ENCODE measurements around the gene ZBTB38. TPM values are rescaled to one million over a fixed set of nuclear protein-coding genes. Genes with fewer than 3 reads are reported as not detected.

ZBTB38 gene
- total and polyA plus RNA-seq, 2 of the 13 experiments (the other 11 are each of a cell fraction or from before 2014, with no cell fraction given), result 26.8 to 51.7 TPM

GRCh38 chr3:141370065-141370533 lies 1.8 kb downstream of the ZBTB38 start (continued):
- TF ChIP-seq KLF9 (CRISPR knock-in tag; IDR thresholded peaks at IDR 0.05; ENCODE audit: low read depth), result no peak
- TF ChIP-seq SOX5 (CRISPR knock-in tag; IDR thresholded peaks at IDR 0.05; ENCODE audit: borderline replicate concordance), result peak; percentile 19
- no peak for TF ChIP-seq HDAC6 (IDR thresholded peaks at IDR 0.05; ENCODE audit: low read depth, low read length)
- TF ChIP-seq ATF2 (CRISPR knock-in tag; IDR thresholded peaks at IDR 0.05), result no peak
- TF ChIP-seq PRDM10 (CRISPR knock-in tag; IDR thresholded peaks at IDR 0.05; ENCODE audit: low read depth), result 0 out of 2 replicates have a peak, but pooled peaks have one; percentile 34
- TF ChIP-seq CBFB (CRISPR knock-in tag; IDR thresholded peaks at IDR 0.05), result peak; percentile 27; the same call in 1 of the 2 replicates
- TF ChIP-seq ZC3H13 (CRISPR knock-in tag; IDR thresholded peaks at IDR 0.05), result no peak
- TF ChIP-seq TCF7 (IDR thresholded peaks at IDR 0.05; ENCODE audit: low read depth), result no peak
- TF ChIP-seq CBX5 (CRISPR knock-in tag; IDR thresholded peaks at IDR 0.05; ENCODE audit: borderline replicate concordance), result no peak
- TF ChIP-seq ONECUT2 (CRISPR knock-in tag; IDR thresholded peaks at IDR 0.05), result no peak
- TF ChIP-seq ZGPAT (CRISPR knock-in tag; IDR thresholded peaks at IDR 0.05), result peak; percentile 35; the same call in 1 of the 2 replicates
- TF ChIP-seq ZNF350 (CRISPR knock-in tag; IDR thresholded peaks at IDR 0.05; ENCODE audit: borderline replicate concordance, low read depth), result no peak
- TF ChIP-seq ZNF703 (CRISPR knock-in tag; IDR thresholded peaks at IDR 0.05; ENCODE audit: borderline replicate concordance), result no peak
- no peak for TF ChIP-seq NRL (CRISPR knock-in tag; IDR thresholded peaks at IDR 0.05; ENCODE audit: borderline replicate concordance)
- peak; percentile 36; the same call in 1 of the 2 replicates for TF ChIP-seq ARID4A (CRISPR knock-in tag; IDR thresholded peaks at IDR 0.05; ENCODE audit: borderline replicate concordance)
- TF ChIP-seq ZNF557 (CRISPR knock-in tag; IDR thresholded peaks at IDR 0.05), result no peak
- peak; percentile 30; the same call in 1 of the 2 replicates for TF ChIP-seq MLX (CRISPR knock-in tag; IDR thresholded peaks at IDR 0.05)
- peak in 1 of 2 experiments; percentile 46; a peak in 2 of 4 replicates for TF ChIP-seq POLR2A (IDR thresholded peaks at IDR 0.05; ENCODE audit: insufficient read depth in 1 of 2, low read depth in 2 of 2, low read length in 2 of 2)
- peak; percentile 73 for TF ChIP-seq KAT8 (CRISPR knock-in tag; IDR thresholded peaks at IDR 0.05)

Measured in HepG2 (cell line).